Stimulated activated CD4-positive, alpha-beta T cell treated with anti-CD3 and anti-CD28 coated beads, Interleukin-1b, Interleukin-23, amount 100 ng/mL, for 24 hours (primary cell): ENCODE results near the gene COX18.
A peak's percentile ranks its signal among the peaks of the same experiment; 100 is the strongest.

Experiments used
- DNase-seq, 4 experiments: peaks; one replicate each; pipeline ENCODE4 v3.0.0-alpha.2; 2020; ENCODE audit warnings: low read depth in 4 of 4, low spot score in 1 of 4

The COX18 gene, protein sequence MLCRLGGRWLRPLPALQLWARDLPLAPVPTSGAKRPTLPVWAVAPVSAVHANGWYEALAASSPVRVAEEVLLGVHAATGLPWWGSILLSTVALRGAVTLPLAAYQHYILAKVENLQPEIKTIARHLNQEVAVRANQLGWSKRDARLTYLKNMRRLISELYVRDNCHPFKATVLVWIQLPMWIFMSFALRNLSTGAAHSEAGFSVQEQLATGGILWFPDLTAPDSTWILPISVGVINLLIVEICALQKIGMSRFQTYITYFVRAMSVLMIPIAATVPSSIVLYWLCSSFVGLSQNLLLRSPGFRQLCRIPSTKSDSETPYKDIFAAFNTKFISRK

GRCh38 chr4:73069338-73070073, at the start of gene COX18:
Gene COX18 (minus strand): TSS chr4:73069716. CDS start chr4:73069649, 67 bp downstream.
- DNase-seq = peak; percentile 83 to 93 (median 86)

- no peak for DNase-seq
These were observed 40.0 kb upstream of the COX18 start for GRCh38 chr4:73109493-73109892.

GRCh38 chr4:73104695-73105094, 35.2 kb upstream of the COX18 start:
- DNase-seq = no peak

DNA sequence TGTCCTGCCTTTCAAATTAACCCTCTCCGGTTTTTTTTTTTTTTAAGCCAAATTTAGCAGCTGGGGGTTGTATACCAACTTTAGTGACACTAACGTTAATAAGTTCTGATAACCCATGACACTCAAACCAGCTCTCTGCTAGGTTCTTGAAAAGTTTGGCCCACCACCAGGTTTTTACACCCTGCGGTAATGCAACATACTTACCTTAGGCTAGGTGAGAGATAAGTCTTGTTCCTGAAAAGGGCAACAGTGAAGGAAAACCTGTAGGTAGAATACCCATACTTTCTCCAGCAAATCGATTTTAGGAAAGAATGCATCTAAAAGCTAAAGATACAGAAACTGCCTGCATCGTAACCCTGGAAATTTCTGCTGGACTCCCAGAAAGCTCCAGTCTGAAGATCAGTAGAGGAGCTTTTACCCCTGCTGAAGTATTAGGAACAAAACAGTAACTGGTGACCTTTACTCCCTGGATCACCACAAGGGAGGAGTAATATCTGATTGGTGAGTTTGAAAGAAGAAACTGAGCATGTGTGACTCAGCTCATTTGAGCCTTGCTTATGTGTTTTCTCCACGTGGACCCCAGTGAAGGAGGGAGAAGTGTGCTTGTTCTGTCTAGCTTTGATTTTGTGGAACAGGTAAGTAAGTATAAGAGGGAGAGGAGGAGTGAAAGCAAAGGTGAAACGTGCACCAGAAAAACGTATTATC, 34.4 kb upstream of the COX18 start:
- DNase-seq = no peak

DNA sequence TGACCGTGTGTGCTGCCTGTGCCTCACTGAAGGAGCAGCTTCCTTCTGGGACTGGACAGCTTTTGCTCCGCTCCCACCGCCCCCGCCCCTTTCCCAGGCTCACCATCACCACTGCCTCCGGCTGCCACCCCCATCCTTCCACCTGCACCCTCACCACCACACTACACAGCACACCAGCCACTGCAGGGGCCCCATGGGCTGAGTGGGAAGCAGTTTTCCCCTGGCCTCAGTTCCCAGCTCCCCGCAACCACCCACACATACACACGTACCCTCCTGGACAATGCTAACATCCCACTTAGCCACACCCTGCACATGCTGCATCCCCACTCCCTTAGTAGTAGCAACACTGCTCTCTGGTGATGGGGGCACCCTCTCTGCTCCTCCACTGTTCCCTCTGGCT, 29.6 kb upstream of the COX18 start:
- no peak for DNase-seq

- DNase-seq = no peak
These were observed 29.2 kb upstream of the COX18 start for GRCh38 chr4:73098713-73099112.

DNA sequence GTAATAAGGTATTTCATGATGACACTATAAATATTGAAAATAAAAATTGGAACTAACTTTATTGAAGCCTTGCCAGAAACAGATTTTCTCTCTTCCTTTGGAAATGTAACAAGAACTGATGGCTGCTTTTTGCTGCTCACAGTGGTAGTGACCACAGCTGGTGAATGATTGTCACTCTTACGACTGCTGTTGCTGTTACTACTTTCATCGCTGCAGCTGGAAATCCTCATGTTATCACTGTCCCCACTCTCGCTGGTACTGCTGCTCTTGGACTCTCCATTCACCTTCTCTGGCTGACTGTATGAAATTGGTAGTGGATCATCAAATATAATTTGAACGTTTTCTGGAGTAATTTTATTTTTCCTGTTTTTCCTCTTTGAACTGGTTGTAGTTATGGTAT, 28.5 kb upstream of the COX18 start:
- DNase-seq = no peak

- DNase-seq = no peak
These were observed 23.4 kb upstream of the COX18 start for GRCh38 chr4:73092868-73093267.

GRCh38 chr4:73090738-73091137, 21.2 kb upstream of the COX18 start:
- DNase-seq = no peak

GRCh38 chr4:73087871-73088270, 18.4 kb upstream of the COX18 start:
- DNase-seq = no peak

DNA sequence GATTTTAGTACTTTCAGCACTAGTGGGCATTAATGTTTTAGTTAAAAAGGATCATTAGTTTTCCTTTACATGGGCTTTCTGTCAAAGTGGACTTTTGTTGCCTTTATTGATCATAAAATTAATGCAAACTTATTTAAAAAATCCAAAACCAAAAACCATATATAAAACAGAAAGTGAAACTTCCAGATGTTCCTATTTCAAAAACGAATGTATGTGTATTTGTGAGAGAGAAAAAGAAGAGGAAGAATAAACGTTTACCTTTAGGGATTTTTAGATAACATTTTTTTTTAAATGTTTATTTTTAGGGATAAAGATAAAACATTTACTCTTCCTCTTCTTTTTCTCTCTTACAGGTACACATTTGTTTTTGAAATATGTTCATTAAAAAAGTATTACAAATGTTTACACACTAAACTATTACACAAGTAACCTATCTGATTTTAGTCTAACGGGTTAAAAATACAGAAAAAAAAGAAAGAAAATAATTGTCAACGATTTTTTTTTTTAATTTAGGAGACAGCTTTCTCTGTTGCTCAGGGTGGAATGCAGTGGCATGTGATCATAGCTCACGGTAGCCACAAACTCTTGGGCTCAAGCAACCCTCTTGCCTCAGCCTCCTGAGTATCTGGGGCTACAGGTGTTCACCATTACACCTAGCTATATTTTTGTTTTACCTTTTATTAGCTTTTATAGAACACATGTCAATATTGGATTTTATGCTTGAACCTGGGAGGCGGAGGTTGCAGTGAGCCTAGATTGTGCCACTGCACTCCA, 16.8 kb upstream of the COX18 start:
- DNase-seq = no peak

DNA sequence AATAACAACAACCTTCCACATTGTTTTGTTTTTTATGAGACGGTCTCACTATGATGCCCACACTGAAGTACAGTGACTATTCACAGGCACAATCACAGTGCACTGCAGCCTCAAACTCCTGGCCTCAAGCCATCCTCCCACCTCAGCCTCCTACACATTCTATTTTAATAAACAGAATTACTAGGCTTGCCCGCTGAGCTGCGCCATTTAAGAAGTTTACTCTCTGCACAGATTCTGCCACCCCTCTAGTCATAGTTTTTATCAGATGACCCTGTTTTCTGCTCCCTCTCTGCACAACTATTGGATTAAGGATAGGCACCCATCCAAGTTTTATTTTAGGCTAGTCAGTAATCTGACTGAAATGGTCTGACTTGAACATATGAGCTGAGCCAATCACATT, 11.3 kb upstream of the COX18 start:
- no peak for DNase-seq

DNA sequence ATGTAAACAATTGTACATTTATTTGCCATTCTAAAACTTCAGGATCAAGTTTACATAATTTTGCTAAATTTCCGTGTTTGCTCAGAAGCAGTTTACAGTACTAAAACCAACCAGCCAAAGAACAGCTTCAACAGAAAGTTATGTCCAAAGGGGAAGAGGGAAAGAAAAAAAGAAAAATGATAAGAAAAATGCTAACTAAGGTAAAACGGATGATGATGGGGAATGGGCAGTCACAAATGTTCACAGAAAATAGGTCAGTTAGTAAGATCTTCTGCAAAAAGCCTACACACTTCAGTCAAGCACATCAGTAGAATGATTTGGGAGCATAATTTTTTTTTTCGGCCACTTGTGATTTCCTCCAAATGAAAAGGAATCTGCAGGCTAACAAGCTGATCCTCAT, 6.3 kb upstream of the COX18 start:
- DNase-seq = no peak

DNA sequence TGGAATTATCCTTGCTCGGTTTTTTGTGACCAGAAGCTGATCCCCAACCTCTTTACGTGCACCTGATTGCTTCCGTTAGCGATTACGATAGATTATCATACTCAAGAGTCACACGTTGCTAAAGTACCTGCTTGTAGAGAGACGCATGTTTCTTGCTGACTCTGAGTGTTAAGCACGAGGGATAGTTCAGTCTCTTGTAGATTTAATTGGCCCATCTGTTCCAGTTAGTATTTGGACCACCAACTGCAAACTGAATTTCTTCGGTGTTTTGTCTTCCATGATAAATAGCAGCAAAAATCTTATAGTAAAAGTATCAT, 516 bp upstream of the COX18 start:
- no peak for DNase-seq

- no peak for DNase-seq
These were observed 802 bp downstream of the COX18 start for GRCh38 chr4:73068491-73069337.

GRCh38 chr4:73067971-73068394, 1.5 kb downstream of the COX18 start:
- peak in 1 of 4 experiments; percentile 27 for DNase-seq

GRCh38 chr4:73066928-73067327, 2.6 kb downstream of the COX18 start:
- no peak for DNase-seq

DNA sequence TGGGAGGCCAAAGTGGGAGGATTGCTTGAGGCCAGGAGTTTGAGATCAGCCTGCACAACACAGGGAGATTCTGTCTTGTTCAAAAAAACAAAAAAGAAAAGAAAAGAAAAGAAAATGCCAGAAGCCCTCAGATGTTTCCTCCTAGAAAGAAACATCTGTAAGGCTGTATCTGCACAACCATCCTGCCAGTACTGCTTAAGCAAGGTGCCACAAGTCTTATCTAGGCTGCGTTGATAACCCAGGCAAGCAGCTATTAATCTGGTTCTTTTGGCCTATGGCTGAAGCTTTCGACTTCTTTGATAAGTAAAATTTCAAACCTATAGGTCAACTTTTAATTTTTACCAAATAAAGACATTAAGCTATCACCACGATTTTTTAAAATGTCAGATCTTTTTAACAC, 3.1 kb downstream of the COX18 start:
- DNase-seq = no peak

- no peak for DNase-seq
These were observed 5.0 kb downstream of the COX18 start for GRCh38 chr4:73064536-73064935.

GRCh38 chr4:73055241-73055897, 14.1 kb downstream of the COX18 start:
- no peak for DNase-seq
